Trophoblast cell (in vitro differentiated cells and primary cell): Measurements from ENCODE around the gene RNASE8.

Experiments used
- DNase-seq, 2 donors: peaks; one replicate each; pipeline ENCODE4 v3.0.0-alpha.2; 2016
- H2AFZ ChIP-seq: 2 replicates; pipeline ENCODE4 v1.6.1; 2013; ENCODE audit warnings: low read length, moderate library complexity, mild to moderate bottlenecking; ENCODE audit not compliant: insufficient read depth, poor library complexity
- H2AK5ac ChIP-seq: 2 replicates; pipeline ENCODE4 v1.6.1; 2013; ENCODE audit warnings: mild to moderate bottlenecking, low read length
- H2BK120ac ChIP-seq: 2 replicates; pipeline ENCODE4 v1.6.1; 2013; ENCODE audit warnings: low read length, mild to moderate bottlenecking, moderate library complexity; ENCODE audit not compliant: insufficient read depth, poor library complexity
- H2BK12ac ChIP-seq: 2 replicates; pipeline ENCODE4 v1.6.1; 2013; ENCODE audit warnings: mild to moderate bottlenecking, low read length, moderate library complexity
- H2BK5ac ChIP-seq: 2 replicates; pipeline ENCODE4 v1.6.1; 2013; ENCODE audit warnings: low read length, low read depth, moderate library complexity, mild to moderate bottlenecking; ENCODE audit not compliant: poor library complexity
- H3K14ac ChIP-seq: 2 replicates; pipeline ENCODE4 v1.6.1; 2013; ENCODE audit warnings: mild to moderate bottlenecking, low read length
- H3K18ac ChIP-seq: 2 replicates; pipeline ENCODE4 v1.6.1; 2013; ENCODE audit warnings: mild to moderate bottlenecking, low read length
- H3K23ac ChIP-seq: 2 replicates; pipeline ENCODE4 v1.6.1; 2013; ENCODE audit warnings: low read length
- H3K27ac ChIP-seq: 2 replicates; pipeline ENCODE4 v1.5.1; 2013; ENCODE audit warnings: low read depth, mild to moderate bottlenecking, inconsistent platforms, low read length, moderate library complexity
- H3K27me3 ChIP-seq: 2 replicates; pipeline ENCODE4 v1.6.1; 2013; ENCODE audit warnings: inconsistent platforms, mild to moderate bottlenecking, low read length, moderate library complexity; ENCODE audit not compliant: insufficient read depth
- H3K36me3 ChIP-seq, 2 experiments: 1 replicate in 1 of 2; 2 replicates in 1 of 2; pipeline ENCODE4 v1.6.1; 2013; ENCODE audit warnings: low read length in 2 of 2, mild to moderate bottlenecking in 2 of 2, moderate library complexity in 1 of 2; ENCODE audit not compliant: insufficient read depth in 2 of 2, control insufficient read depth in 1 of 2
- H3K4ac ChIP-seq: 2 replicates; pipeline ENCODE4 v1.6.1; 2013; ENCODE audit warnings: low read depth, mild to moderate bottlenecking, low read length, moderate library complexity
- H3K4me1 ChIP-seq, 2 experiments: 1 replicate in 1 of 2; 2 replicates in 1 of 2; pipeline ENCODE4 v1.6.1; 2013; ENCODE audit warnings: low read length in 2 of 2, mild to moderate bottlenecking in 2 of 2, moderate library complexity in 1 of 2; ENCODE audit not compliant: insufficient read depth in 2 of 2, control insufficient read depth in 1 of 2
- H3K4me2 ChIP-seq: 2 replicates; pipeline ENCODE4 v1.6.1; 2013; ENCODE audit warnings: inconsistent platforms, mild to moderate bottlenecking, low read length, moderate library complexity
- H3K4me3 ChIP-seq: 2 replicates; pipeline ENCODE4 v1.5.1; 2013; ENCODE audit warnings: mild to moderate bottlenecking, low read depth, low read length, inconsistent platforms
- H3K79me1 ChIP-seq: one replicate; pipeline ENCODE4 v1.6.1; 2013; ENCODE audit warnings: low read length
- H3K79me2 ChIP-seq: 2 replicates; pipeline ENCODE4 v1.6.1; 2013; ENCODE audit warnings: low read length, mild to moderate bottlenecking; ENCODE audit not compliant: control insufficient read depth, insufficient read depth, poor library complexity
- H3K9ac ChIP-seq: 2 replicates; pipeline ENCODE4 v1.6.1; 2013; ENCODE audit warnings: mild to moderate bottlenecking, low read length
- H3K9me3 ChIP-seq: 2 replicates; pipeline ENCODE4 v1.6.1; 2013; ENCODE audit warnings: low read depth, mild to moderate bottlenecking, control low read depth, inconsistent platforms, low read length; ENCODE audit not compliant: insufficient read depth
- H4K12ac ChIP-seq: 2 replicates; pipeline ENCODE4 v1.6.1; 2013; ENCODE audit warnings: low read depth, mild to moderate bottlenecking, low read length, moderate library complexity
- H4K8ac ChIP-seq: 2 replicates; pipeline ENCODE4 v1.6.1; 2013; ENCODE audit warnings: low read depth, mild to moderate bottlenecking, low read length, moderate library complexity
- H4K91ac ChIP-seq: one replicate; pipeline ENCODE4 v1.6.1; 2013; ENCODE audit warnings: low read depth, mild to moderate bottlenecking, low read length, moderate library complexity
- WGBS: extraction: QIAGEN DNeasy Blood & Tissue Kit; methylation state at CpG from one replicate; pipeline ENCODE4 v1.1.7; 2013; ENCODE audit warnings: missing lambda C conversion rate; ENCODE audit not compliant: insufficient read length, insufficient coverage; ENCODE audit errors: extremely low coverage; 5-methylcytosine and 5-hydroxymethylcytosine counted together

RNASE8 gene

DNA sequence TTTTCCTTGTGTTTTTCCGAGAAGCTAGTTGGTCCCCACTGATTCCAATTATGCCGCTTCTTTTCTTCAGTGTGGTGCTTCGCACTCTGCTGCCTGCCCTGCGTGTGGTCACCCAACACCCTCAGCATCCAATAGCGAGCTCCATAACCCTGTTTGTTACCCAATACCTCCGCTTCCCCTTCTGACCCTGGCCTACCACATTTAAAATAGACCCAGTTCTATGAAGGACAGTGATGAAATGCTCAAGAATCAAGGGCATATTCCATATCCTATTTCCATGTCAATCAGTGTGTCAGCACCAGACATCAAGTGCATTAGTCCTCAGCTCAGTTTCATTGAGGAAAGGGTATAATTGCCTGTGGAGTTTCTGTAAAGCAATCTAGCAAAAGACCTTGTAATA is 42.3 kb upstream of the RNASE8 start:
- Histone ChIP-seq H2BK5ac (no peak overlapping the region), H3K9me3 (no peaks in the 10 kb centered on the region), H4K12ac (no peak overlapping the region), H3K79me2 (no peaks in the 10 kb centered on the region), H4K8ac (no peak overlapping the region), H3K4me2 (no peak overlapping the region), H3K9ac (no peak overlapping the region), H3K4ac (no peak overlapping the region), H2BK120ac (no peak overlapping the region), H2AK5ac (no peak overlapping the region), H3K23ac (no peak overlapping the region), H4K91ac (no peak overlapping the region), H3K36me3 (peaks cover 0 to 10% of the 10 kb centered on the region in 2 experiments), H3K27ac (no peak overlapping the region), H2AFZ (no peak overlapping the region), H3K4me1 (peaks cover 0 to 4% of the 10 kb centered on the region in 2 experiments), H2BK12ac (no peak overlapping the region), H3K27me3 (no peaks in the 10 kb centered on the region), H3K18ac (no peak overlapping the region), H3K79me1 (no peaks in the 10 kb centered on the region), H3K4me3 (no peak overlapping the region), H3K14ac (no peak overlapping the region)
- no CpG with 5 or more reads among the region's 6 CpGs for whole genome bisulfite sequencing
- DNase-seq = no peak

DNA sequence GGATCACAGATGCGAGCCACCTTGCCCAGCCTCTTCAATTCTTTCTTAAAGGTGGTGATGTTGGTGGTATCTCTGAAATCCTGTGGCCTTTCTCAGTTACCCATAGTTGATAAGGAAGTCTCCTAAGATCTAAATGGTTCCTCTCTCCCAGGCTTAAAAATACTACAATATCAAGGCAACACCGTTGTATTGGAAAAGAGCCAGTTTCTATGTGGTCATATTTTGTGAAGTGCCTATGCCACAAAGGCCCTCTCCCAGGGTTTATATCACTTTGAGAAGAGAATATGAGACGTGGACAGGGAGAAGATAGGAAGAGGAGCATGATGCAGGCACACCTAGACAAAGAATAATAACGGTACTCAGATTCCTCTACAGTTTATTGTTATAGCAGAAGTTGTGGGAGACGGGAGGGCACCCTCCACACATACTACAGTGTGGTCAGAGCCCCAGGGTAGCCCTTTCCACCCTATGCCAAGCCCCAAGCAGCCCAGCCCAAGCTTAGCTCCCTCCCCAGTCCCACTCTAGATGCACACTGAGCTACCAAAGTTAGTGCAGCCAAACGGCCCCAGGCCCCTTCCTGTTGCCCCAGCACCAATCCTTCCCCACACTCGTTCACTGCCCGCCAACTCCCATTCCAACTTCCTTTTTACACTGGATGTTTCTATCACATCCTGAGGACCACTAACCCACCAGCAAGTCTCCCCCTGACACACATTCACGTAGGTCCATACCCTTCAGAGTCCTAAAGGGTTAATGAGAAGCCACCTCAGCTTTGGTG is 41.0 kb upstream of the RNASE8 start:
- WGBS = no CpG with 5 or more reads among the region's 9 CpGs
- H3K9me3 ChIP-seq = no peaks in the 10 kb centered on the region
- H3K4me2 ChIP-seq = no peak overlapping the region
- H2AFZ ChIP-seq = no peak overlapping the region
- H3K4me3 ChIP-seq = no peak overlapping the region
- no peak overlapping the region for H4K8ac ChIP-seq
- H2BK120ac ChIP-seq = no peak overlapping the region
- no peak overlapping the region for H2BK5ac ChIP-seq
- H3K79me2 ChIP-seq = no peaks in the 10 kb centered on the region
- no peak overlapping the region for H3K23ac ChIP-seq
- no peak overlapping the region for H2BK12ac ChIP-seq
- H2AK5ac ChIP-seq = no peak overlapping the region
- H4K91ac ChIP-seq = no peak overlapping the region
- H3K27ac ChIP-seq = no peak overlapping the region
- peaks cover 4 to 6% of the 10 kb centered on the region in 2 experiments for H3K4me1 ChIP-seq
- no peak for DNase-seq
- H3K9ac ChIP-seq = no peak overlapping the region
- no peak overlapping the region for H3K4ac ChIP-seq
- no peak overlapping the region for H4K12ac ChIP-seq
- no peak overlapping the region for H3K18ac ChIP-seq
- no peak overlapping the region for H3K14ac ChIP-seq
- H3K79me1 ChIP-seq = no peaks in the 10 kb centered on the region
- no peaks in the 10 kb centered on the region for H3K27me3 ChIP-seq
- H3K36me3 ChIP-seq = peaks cover 0 to 10% of the 10 kb centered on the region in 2 experiments

DNA sequence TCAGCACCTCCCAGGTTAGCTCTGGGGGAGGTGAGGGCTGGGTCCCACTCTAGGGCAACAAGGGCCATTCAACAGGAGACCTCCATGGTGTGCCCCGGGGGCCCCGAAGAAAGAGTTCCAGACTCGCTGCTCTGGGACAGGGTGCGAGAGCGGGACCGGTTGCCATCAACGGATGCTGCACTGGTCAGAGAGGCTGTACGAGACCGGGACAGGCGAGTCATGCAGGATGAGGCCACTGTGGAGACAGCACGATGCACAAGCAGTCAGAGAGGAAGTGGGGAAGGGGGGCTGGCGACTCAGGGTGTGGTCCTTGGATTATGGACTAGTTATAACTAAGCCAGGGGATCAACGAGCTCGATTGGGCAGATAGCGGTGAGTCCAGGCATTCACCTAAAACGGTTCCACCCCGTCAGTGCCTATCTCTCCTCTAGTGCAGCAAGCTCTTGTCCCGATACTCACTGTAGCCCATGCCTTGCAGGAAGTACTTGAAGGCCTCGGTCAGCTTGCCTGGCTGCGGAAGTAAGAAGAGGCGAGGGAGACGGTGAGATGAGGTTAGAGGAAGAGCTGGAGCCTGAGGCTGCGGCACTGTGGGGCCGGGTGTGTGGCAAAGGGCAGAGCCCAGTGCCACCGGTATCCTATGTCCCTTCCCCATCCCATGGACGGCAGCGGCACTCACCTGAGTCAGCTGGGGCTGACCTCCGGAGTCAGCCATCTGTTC is 39.9 kb upstream of the RNASE8 start:
- no peak overlapping the region for H3K4me2 ChIP-seq
- DNase-seq = no peak
- no peak overlapping the region for H3K4ac ChIP-seq
- H3K27me3 ChIP-seq = no peaks in the 10 kb centered on the region
- no peak overlapping the region for H2BK5ac ChIP-seq
- H3K4me1 ChIP-seq = peaks cover 4 to 6% of the 10 kb centered on the region in 2 experiments
- H2AK5ac ChIP-seq = no peak overlapping the region
- H2BK120ac ChIP-seq = no peak overlapping the region
- H3K9me3 ChIP-seq = no peaks in the 10 kb centered on the region
- H3K79me2 ChIP-seq = no peaks in the 10 kb centered on the region
- no peak overlapping the region for H4K8ac ChIP-seq
- H2BK12ac ChIP-seq = no peak overlapping the region
- WGBS = no CpG with 5 or more reads among the region's 28 CpGs
- H4K91ac ChIP-seq = no peak overlapping the region
- no peak overlapping the region for H3K14ac ChIP-seq
- H2AFZ ChIP-seq = no peak overlapping the region
- H3K18ac ChIP-seq = no peak overlapping the region
- H3K9ac ChIP-seq = no peak overlapping the region
- H3K79me1 ChIP-seq = no peaks in the 10 kb centered on the region
- H3K36me3 ChIP-seq = peaks cover 0 to 10% of the 10 kb centered on the region in 2 experiments
- H3K4me3 ChIP-seq = no peak overlapping the region
- H3K27ac ChIP-seq = no peak overlapping the region
- H4K12ac ChIP-seq = no peak overlapping the region
- H3K23ac ChIP-seq = no peak overlapping the region

DNA sequence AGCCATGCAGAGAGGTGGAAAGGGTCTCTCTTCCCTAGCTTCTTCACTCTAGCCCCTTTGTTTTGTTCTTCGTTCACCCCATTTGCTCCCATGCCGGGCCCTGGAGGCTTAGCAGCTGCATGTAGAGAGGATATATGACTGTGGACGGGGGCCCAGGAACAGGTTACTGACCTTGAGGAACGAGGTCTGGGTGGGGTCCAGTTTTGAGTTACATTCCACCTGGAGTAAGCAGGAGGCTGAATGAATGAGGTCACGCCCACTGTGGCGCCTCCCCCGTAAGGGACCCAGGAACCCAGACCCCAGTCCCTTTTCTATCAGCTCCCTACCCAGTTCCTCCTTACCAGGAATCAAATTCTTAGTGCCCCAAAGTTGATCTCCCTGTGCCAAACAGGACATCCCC is 39.3 kb upstream of the RNASE8 start:
- H3K9ac ChIP-seq = no peak overlapping the region
- no peaks in the 10 kb centered on the region for H3K79me2 ChIP-seq
- H2AFZ ChIP-seq = no peak overlapping the region
- no peaks in the 10 kb centered on the region for H3K79me1 ChIP-seq
- H3K4me2 ChIP-seq = no peak overlapping the region
- no peaks in the 10 kb centered on the region for H3K27me3 ChIP-seq
- H2BK120ac ChIP-seq = no peak overlapping the region
- no peak overlapping the region for H3K4me3 ChIP-seq
- no peak overlapping the region for H3K4ac ChIP-seq
- no peak overlapping the region for H3K27ac ChIP-seq
- no peak overlapping the region for H4K12ac ChIP-seq
- peaks cover 0 to 10% of the 10 kb centered on the region in 2 experiments for H3K36me3 ChIP-seq
- H3K18ac ChIP-seq = no peak overlapping the region
- no peak overlapping the region for H4K91ac ChIP-seq
- H4K8ac ChIP-seq = no peak overlapping the region
- WGBS = no CpG with 5 or more reads among the region's 7 CpGs
- H2BK12ac ChIP-seq = no peak overlapping the region
- no peak overlapping the region for H3K23ac ChIP-seq
- no peak for DNase-seq
- H3K9me3 ChIP-seq = no peaks in the 10 kb centered on the region
- no peak overlapping the region for H2AK5ac ChIP-seq
- no peak overlapping the region for H3K14ac ChIP-seq
- H2BK5ac ChIP-seq = no peak overlapping the region
- H3K4me1 ChIP-seq = peaks cover 4 to 6% of the 10 kb centered on the region in 2 experiments
